Epithelial cell of umbilical artery (primary cell): ENCODE measurements around the gene DIPK1A. TPM values are rescaled to one million over a fixed set of nuclear protein-coding genes. Genes with fewer than 3 reads are reported as not detected.

Experiments used
- total RNA-seq: library from RNA; depleted of rRNA; stranded (reverse); fragments of >200 nt; gene quantifications from 2 replicates; pipeline ENCODE4 v1.2.3, GENCODE V29; 2014

DIPK1A gene
- total RNA-seq: 0.65 and 0.76 TPM in 2 replicates

DNA sequence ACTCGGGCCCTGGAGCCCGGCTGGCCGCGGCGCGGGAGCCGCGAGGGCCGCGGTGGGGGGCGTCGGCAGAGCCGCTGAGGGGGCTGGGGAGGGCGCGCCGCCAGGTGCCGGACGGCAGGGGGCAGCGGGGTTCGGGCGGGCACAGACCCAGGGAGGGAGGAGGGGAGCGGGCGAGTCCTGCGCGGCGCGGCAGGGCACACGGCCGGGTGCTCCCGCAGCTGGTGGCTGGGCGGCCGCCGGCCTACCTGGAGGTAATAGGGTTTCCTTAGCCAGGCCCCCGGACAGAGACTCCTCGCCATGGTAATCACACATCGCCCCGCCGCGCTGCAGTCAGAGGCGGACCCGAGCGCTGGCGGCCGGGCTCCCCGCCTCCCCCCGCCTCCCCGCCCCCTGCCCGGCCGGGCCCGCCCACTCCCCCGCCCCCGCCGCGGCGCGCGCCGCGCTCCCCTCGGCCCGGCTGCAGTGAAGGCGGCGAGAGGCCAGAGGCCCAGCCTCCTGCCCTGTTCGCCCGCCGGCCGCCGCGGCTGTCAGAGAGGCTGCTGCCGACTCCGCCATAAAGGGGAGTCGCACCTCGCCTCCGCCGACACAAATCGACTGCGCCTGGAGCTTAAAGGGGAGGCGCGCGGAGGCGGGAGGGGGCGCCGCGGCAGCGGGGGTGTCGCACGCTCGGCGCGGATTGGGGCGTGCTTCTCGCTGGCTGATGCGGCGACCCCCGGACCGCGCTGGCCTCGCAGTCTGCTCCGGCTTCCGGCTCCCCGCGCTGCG is at the start of gene DIPK1A:
TSS of gene DIPK1A (minus strand) at position 332 of the 765 bp plus-strand sequence. CDS start at position 299, 33 bp downstream.

DNA sequence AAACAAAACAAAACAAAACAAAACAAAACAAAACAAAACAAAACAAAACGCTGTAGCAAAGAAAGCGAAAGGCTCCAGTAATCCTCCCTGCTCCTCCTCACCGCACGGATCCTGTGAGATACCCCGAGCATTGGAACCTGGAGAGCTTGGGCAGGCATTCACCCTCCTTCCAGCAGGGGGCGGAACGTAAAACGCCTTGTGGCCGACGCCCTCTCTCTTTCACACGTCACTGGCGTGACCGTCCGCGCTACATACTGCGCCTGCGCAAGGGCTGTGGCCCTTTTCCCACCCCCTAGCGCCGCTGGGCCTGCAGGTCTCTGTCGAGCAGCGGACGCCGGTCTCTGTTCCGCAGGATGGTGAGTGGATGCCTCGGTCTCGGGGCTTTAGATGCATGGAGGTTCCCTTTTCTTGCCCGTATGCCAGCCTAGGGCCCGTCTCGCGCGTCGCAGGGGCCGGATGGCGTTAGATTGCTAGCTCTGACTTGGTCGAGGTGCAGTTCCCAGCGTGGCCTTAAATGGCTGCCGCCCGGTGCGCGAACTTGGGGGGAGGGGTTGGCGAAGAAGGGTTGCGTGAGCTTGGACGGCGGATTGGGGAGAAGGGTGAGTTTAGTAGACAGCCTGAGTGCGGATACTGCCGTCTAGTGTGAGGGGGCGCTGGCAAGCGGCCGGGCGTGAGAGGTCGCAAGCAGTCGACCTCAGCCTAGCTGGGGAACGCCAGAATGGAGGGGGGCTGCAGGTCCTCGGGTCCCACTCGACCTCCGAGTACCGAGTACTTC is 129.3 kb downstream of the DIPK1A start, which contains the start of gene RPL5:
TSS of gene RPL5 (plus strand) at position 279 of the 775 bp plus-strand sequence. CDS start at position 354, 75 bp downstream.

Other genes starting within 250 kb of the DIPK1A start
- gene EVI5, start 176.4 kb downstream of the DIPK1A start, total RNA-seq: 34.0 and 45.5 TPM in 2 replicates
- 1,075 and 1,672 TPM in 2 replicates for gene RPL5, start 129.4 kb downstream of the DIPK1A start, total RNA-seq
- gene MTF2, start 117.8 kb upstream of the DIPK1A start, total RNA-seq: 39.3 and 41.2 TPM in 2 replicates
- 44.4 and 46.4 TPM in 2 replicates for gene TMED5, start 219.0 kb upstream of the DIPK1A start, total RNA-seq
- 9.1 and 18.8 TPM in 2 replicates for gene CCDC18, start 219.3 kb upstream of the DIPK1A start, total RNA-seq